ENCODE data around the gene PYCR2. TPM values are rescaled to one million over a fixed set of nuclear protein-coding genes. Genes with fewer than 3 reads are reported as not detected.

Gene PYCR2
- total and polyA plus RNA-seq, 2 of the 8 experiments (the other 6 are each of a cell fraction or from before 2014, with no cell fraction given), result 79.3 to 84.6 TPM

GRCh38 chr1:225972344-225973152 lies 48.5 kb upstream of the PYCR2 start (continued):
- no peak for TF ChIP-seq CHD7 (IDR thresholded peaks at IDR 0.05; ENCODE audit: insufficient replicate concordance, low read length)
- no peak for TF ChIP-seq SUZ12 (IDR thresholded peaks at IDR 0.05; ENCODE audit: low read length)
- TF ChIP-seq SP4 (IDR thresholded peaks at IDR 0.05; ENCODE audit: low read length), result no peak
